Mesenchymal stem cell (in vitro differentiated cells and primary cell): Measurements from ENCODE around the gene KLK10.
"Not testable (repeated sequence)": the region's sequence is repeated elsewhere in the genome, so short reads cannot be mapped to it uniquely, and the experiment has no call there.

ENCODE experiments used
- DNase-seq: peaks from one replicate; pipeline ENCODE4 v3.0.0-alpha.2; 2013
- H2AFZ ChIP-seq: one replicate; pipeline ENCODE4 v1.6.1; 2013; ENCODE audit warnings: low read depth, mild to moderate bottlenecking, control low read depth, inconsistent platforms, low read length, moderate library complexity
- H2AK5ac ChIP-seq: 2 replicates; pipeline ENCODE4 v1.6.1; 2013; ENCODE audit warnings: low read length, moderate library complexity, mild to moderate bottlenecking, inconsistent platforms; ENCODE audit not compliant: severe bottlenecking
- H2BK120ac ChIP-seq: one replicate; pipeline ENCODE4 v1.6.1; 2013; ENCODE audit warnings: low read depth, mild to moderate bottlenecking, inconsistent platforms, low read length, moderate library complexity
- H2BK12ac ChIP-seq, 2 experiments: one replicate each; pipeline ENCODE4 v1.6.1; 2013; ENCODE audit warnings: inconsistent platforms in 2 of 2, low read length in 2 of 2, mild to moderate bottlenecking in 2 of 2, moderate library complexity in 2 of 2, control low read depth in 1 of 2
- H2BK15ac ChIP-seq: one replicate; pipeline ENCODE4 v1.6.1; 2013; ENCODE audit warnings: mild to moderate bottlenecking, low read depth, inconsistent platforms; ENCODE audit not compliant: poor library complexity, severe bottlenecking
- H2BK5ac ChIP-seq: 2 replicates; pipeline ENCODE4 v1.6.1; 2013; ENCODE audit warnings: low read depth, mild to moderate bottlenecking, low read length, control low read depth, inconsistent platforms; ENCODE audit not compliant: poor library complexity, severe bottlenecking
- H3K14ac ChIP-seq, 2 experiments: one replicate each; pipeline ENCODE4 v1.6.1; 2013; ENCODE audit warnings: inconsistent platforms in 2 of 2, low read length in 2 of 2, control low read depth in 1 of 2, mild to moderate bottlenecking in 1 of 2, moderate library complexity in 1 of 2
- H3K18ac ChIP-seq, 2 experiments: one replicate each; pipeline ENCODE4 v1.6.1; 2013; ENCODE audit warnings: inconsistent platforms in 2 of 2, low read length in 2 of 2, control low read depth in 1 of 2, low read depth in 1 of 2, mild to moderate bottlenecking in 1 of 2
- H3K23ac ChIP-seq, 2 experiments: one replicate each; pipeline ENCODE4 v1.6.1; 2013; ENCODE audit warnings: inconsistent platforms in 2 of 2, low read length in 2 of 2, mild to moderate bottlenecking in 2 of 2, moderate library complexity in 2 of 2, control low read depth in 1 of 2
- H3K27ac ChIP-seq: 2 replicates; pipeline ENCODE4 v1.5.1; 2013; ENCODE audit warnings: mild to moderate bottlenecking, moderate library complexity, low read length, control low read depth, inconsistent platforms; ENCODE audit not compliant: poor library complexity, severe bottlenecking
- H3K27me3 ChIP-seq, 2 experiments: 2 replicates each; pipeline versions ENCODE4 v1.6.1 to v1.7.0; 2013; ENCODE audit warnings: low read length in 2 of 2, mild to moderate bottlenecking in 2 of 2, moderate library complexity in 2 of 2, control low read depth in 1 of 2, inconsistent platforms in 1 of 2; ENCODE audit not compliant: control insufficient read depth in 1 of 2, insufficient read depth in 1 of 2
- H3K36me3 ChIP-seq, 2 experiments: 2 replicates each; pipeline versions ENCODE4 v1.6.1 to v1.7.0; 2013; ENCODE audit warnings: low read length in 2 of 2, control low read depth in 1 of 2, inconsistent platforms in 1 of 2, low read depth in 1 of 2, mild to moderate bottlenecking in 1 of 2; ENCODE audit not compliant: insufficient read depth in 2 of 2, control insufficient read depth in 1 of 2
- H3K4ac ChIP-seq, 2 experiments: one replicate each; pipeline ENCODE4 v1.6.1; 2013; ENCODE audit warnings: inconsistent platforms in 2 of 2, low read length in 2 of 2, mild to moderate bottlenecking in 2 of 2, moderate library complexity in 2 of 2, control low read depth in 1 of 2, low read depth in 1 of 2
- H3K4me1 ChIP-seq: 2 replicates; pipeline ENCODE4 v1.6.1; 2013; ENCODE audit warnings: low read depth, low read length, control low read depth; ENCODE audit not compliant: control insufficient read depth, insufficient read depth
- H3K4me2 ChIP-seq: 2 replicates; pipeline ENCODE4 v1.6.1; 2013; ENCODE audit warnings: low read length, mild to moderate bottlenecking, inconsistent platforms; ENCODE audit not compliant: poor library complexity, severe bottlenecking
- H3K4me3 ChIP-seq, 2 experiments: 2 replicates each; pipeline versions ENCODE4 v1.5.1 to v1.7.0; 2013; ENCODE audit warnings: low read length in 2 of 2, mild to moderate bottlenecking in 2 of 2, control low read depth in 1 of 2, low read depth in 1 of 2; ENCODE audit not compliant: insufficient read depth in 1 of 2
- H3K79me1 ChIP-seq: replicated peaks from 2 replicates; pipeline ENCODE4 v1.6.1; 2013; ENCODE audit warnings: mild to moderate bottlenecking, control low read depth, low read length, inconsistent platforms; ENCODE audit not compliant: poor library complexity, severe bottlenecking
- H3K9ac ChIP-seq: 2 replicates; pipeline ENCODE4 v1.7.0; 2013; ENCODE audit warnings: mild to moderate bottlenecking, low read length, moderate library complexity
- H3K9me3 ChIP-seq: 2 replicates; pipeline ENCODE4 v1.7.0; 2013; ENCODE audit warnings: mild to moderate bottlenecking, low read length; ENCODE audit not compliant: control insufficient read depth
- H4K8ac ChIP-seq: one replicate; pipeline ENCODE4 v1.6.1; 2013; ENCODE audit warnings: inconsistent platforms, mild to moderate bottlenecking, low read length, moderate library complexity
- H4K91ac ChIP-seq: one replicate; pipeline ENCODE4 v1.6.1; 2013; ENCODE audit warnings: mild to moderate bottlenecking, low read length, inconsistent platforms
- WGBS: methylation state at CpG from one replicate; pipeline ENCODE4 v1.1.7; 2013; ENCODE audit warnings: mixed read lengths; 5-methylcytosine and 5-hydroxymethylcytosine counted together

Gene KLK10

GRCh38 chr19:50994129-50994528 lies 25.4 kb downstream of the KLK10 start:
- Histone ChIP-seq H3K4ac (no peak overlapping the region), H2AFZ (no peak overlapping the region), H3K27me3 (peaks cover 0 to 11% of the 10 kb centered on the region in 2 experiments), H3K9ac (no peak overlapping the region), H3K4me3 (no peak overlapping the region), H3K4me1 (no peaks in the 10 kb centered on the region), H2BK15ac (no peak overlapping the region), H3K36me3 (no peaks in the 10 kb centered on the region), H4K8ac (no peak overlapping the region), H3K14ac (no peak overlapping the region), H3K23ac (no peak overlapping the region), H3K4me2 (no peak overlapping the region), H2AK5ac (no peak overlapping the region), H2BK120ac (no peak overlapping the region), H2BK5ac (no peak overlapping the region), H2BK12ac (no peak overlapping the region), H3K9me3 (no peaks in the 10 kb centered on the region), H3K79me1 (no peaks in the 10 kb centered on the region), H3K27ac (no peak overlapping the region), H4K91ac (no peak overlapping the region), H3K18ac (no peak overlapping the region)
- no peak for DNase-seq
- 26% methylated on average over 2 of the region's 2 CpGs for WGBS

GRCh38 chr19:50992666-50993035 lies 26.9 kb downstream of the KLK10 start:
- Histone ChIP-seq H2BK12ac (no peak overlapping the region), H3K4ac (no peak overlapping the region), H3K23ac (no peak overlapping the region), H3K36me3 (no peaks in the 10 kb centered on the region), H3K9me3 (no peaks in the 10 kb centered on the region), H3K4me3 (no peak overlapping the region), H4K91ac (no peak overlapping the region), H2BK15ac (no peak overlapping the region), H2AFZ (no peak overlapping the region), H3K4me2 (no peak overlapping the region), H3K79me1 (no peaks in the 10 kb centered on the region), H3K18ac (no peak overlapping the region), H2BK5ac (no peak overlapping the region), H2BK120ac (no peak overlapping the region), H3K14ac (no peak overlapping the region), H3K9ac (no peak overlapping the region), H3K27me3 (peaks cover 0 to 7% of the 10 kb centered on the region in 2 experiments), H4K8ac (no peak overlapping the region), H2AK5ac (no peak overlapping the region), H3K4me1 (no peaks in the 10 kb centered on the region), H3K27ac (no peak overlapping the region)
- no peak for DNase-seq
- WGBS: 47% methylated on average over 2 of the region's 2 CpGs

- not testable (repeated sequence) for H3K4me1 ChIP-seq, H4K8ac ChIP-seq, H3K14ac ChIP-seq, H3K9me3 ChIP-seq, H3K18ac ChIP-seq, H2BK12ac ChIP-seq, H3K79me1 ChIP-seq, H4K91ac ChIP-seq, H2AFZ ChIP-seq, H2BK5ac ChIP-seq, H2BK120ac ChIP-seq, H3K36me3 ChIP-seq, H3K23ac ChIP-seq, H2BK15ac ChIP-seq, H3K4me2 ChIP-seq, H3K4me3 ChIP-seq, H3K4ac ChIP-seq, H3K9ac ChIP-seq, H2AK5ac ChIP-seq, DNase-seq, H3K27ac ChIP-seq
- H3K27me3 ChIP-seq: peaks cover 0 to 30% of the 10 kb centered on the region in 2 experiments
- 76% methylated on average over 12 of the region's 14 CpGs for WGBS
Measured at GRCh38 chr19:50984416-50984815, 35.1 kb downstream of the KLK10 start.

- Histone ChIP-seq H2BK120ac (no peak within 1 kb of the TSS), H3K79me1 (no peaks in the 10 kb centered on the region), H3K4me3 (no peak within 1 kb of the TSS), H3K27ac (no peak within 1 kb of the TSS), H3K4me1 (no peaks in the 10 kb centered on the region), H2AK5ac (no peak within 1 kb of the TSS), H3K14ac (no peak within 1 kb of the TSS), H3K27me3 (peaks cover 0 to 36% of the 10 kb centered on the region in 2 experiments), H3K4me2 (no peak within 1 kb of the TSS), H3K9ac (no peak within 1 kb of the TSS), H3K9me3 (no peaks in the 10 kb centered on the region), H4K91ac (no peak within 1 kb of the TSS), H2AFZ (no peak within 1 kb of the TSS), H2BK15ac (no peak within 1 kb of the TSS), H3K4ac (no peak within 1 kb of the TSS), H3K23ac (no peak within 1 kb of the TSS), H2BK5ac (no peak within 1 kb of the TSS), H4K8ac (no peak within 1 kb of the TSS), H3K18ac (no peak within 1 kb of the TSS), H3K36me3 (no peaks in the 10 kb centered on the region), H2BK12ac (no peak within 1 kb of the TSS)
- DNase-seq: no peak
- 14% methylated on average over 28 of the region's 28 CpGs for WGBS
Measured at GRCh38 chr19:50983625-50984292, 35.8 kb downstream of the KLK10 start, which contains the start of gene KLK7. Gene KLK7, minus strand, starts transcription at chr19:50983917. Its CDS starts 1,518 bp downstream, at chr19:50982399.
